Smooth muscle cell (in vitro differentiated cells): ENCODE measurements around the gene SETDB1. TPM values are rescaled to one million over a fixed set of nuclear protein-coding genes. Genes with fewer than 3 reads are reported as not detected.

ENCODE experiments used
- DNase-seq: peaks from one replicate; lab custom pipeline; 2025; ENCODE audit not compliant: unreplicated experiment; lab: John Stamatoyannopoulos, UW
- H2AFZ ChIP-seq: fragments of 200-600 bp; sonication (generic); 2 replicates; pipeline ENCODE4 v1.6.0; 2016; ENCODE audit warnings: antibody characterized with exemption, low read depth, mild to moderate bottlenecking
- H3F3A ChIP-seq: fragments of 200-600 bp; sonication (generic); 2 replicates; pipeline ENCODE4 v1.6.0; 2017; ENCODE audit warnings: antibody characterized with exemption, low read depth
- H3K27ac ChIP-seq: fragments of 200-600 bp; sonication (generic); 2 replicates; pipeline ENCODE4 v1.5.1; 2016; ENCODE audit warnings: low read depth, mild to moderate bottlenecking
- H3K27me3 ChIP-seq: fragments of 200-600 bp; sonication (generic); 2 replicates; pipeline ENCODE4 v1.6.1; 2016; ENCODE audit warnings: low read depth, mild to moderate bottlenecking
- H3K36me3 ChIP-seq: fragments of 200-600 bp; sonication (generic); 2 replicates; pipeline ENCODE4 v1.5.1; 2016; ENCODE audit warnings: low read depth
- H3K4me1 ChIP-seq: fragments of 200-600 bp; sonication (generic); 2 replicates; pipeline ENCODE4 v1.5.1; 2016; ENCODE audit warnings: low read depth
- H3K4me2 ChIP-seq: fragments of 200-600 bp; sonication (generic); 2 replicates; pipeline ENCODE4 v1.6.0; 2016; ENCODE audit warnings: mild to moderate bottlenecking
- H3K4me3 ChIP-seq: fragments of 200-600 bp; sonication (generic); 2 replicates; pipeline ENCODE4 v1.5.1; 2016; ENCODE audit warnings: mild to moderate bottlenecking
- H3K79me2 ChIP-seq: fragments of 200-600 bp; sonication (generic); 2 replicates; pipeline ENCODE4 v1.6.0; 2016; ENCODE audit warnings: low read depth, mild to moderate bottlenecking
- H3K9ac ChIP-seq: fragments of 200-600 bp; sonication (generic); 2 replicates; pipeline ENCODE4 v1.6.0; 2016; ENCODE audit warnings: low read depth
- H3K9me3 ChIP-seq: fragments of 200-600 bp; sonication (generic); replicated peaks from 2 replicates; pipeline ENCODE4 v1.5.1; 2016; ENCODE audit warnings: low read depth
- H4K20me1 ChIP-seq: fragments of 200-600 bp; sonication (generic); 2 replicates; pipeline ENCODE4 v1.6.0; 2016; ENCODE audit warnings: low read depth
- CTCF ChIP-seq: fragments of 200-600 bp; sonication (generic); IDR thresholded peaks from 2 replicates; pipeline ENCODE4 v1.5.1; 2017; ENCODE audit warnings: borderline replicate concordance, mild to moderate bottlenecking, antibody characterized with exemption; ENCODE audit not compliant: insufficient read depth, poor library complexity, severe bottlenecking
- WGBS: methylation state at CpG from one replicate; pipeline ENCODE4 v1.1.7; 2016; ENCODE audit warnings: low lambda C conversion rate; 5-methylcytosine and 5-hydroxymethylcytosine counted together
- polyA plus RNA-seq: library from polyadenylated mRNA; unstranded; fragments of >200 nt; fragmentation: Nextera tagmentation; extraction: Ambion mirVana; gene quantifications from 2 replicates; pipeline ENCODE4 v1.2.1, GENCODE V29; 2016
- total RNA-seq: library from RNA; depleted of rRNA; stranded (reverse); fragments of >200 nt; gene quantifications from 2 replicates; pipeline ENCODE4 v1.2.3, GENCODE V29; 2014

The SETDB1 gene
- total and polyA plus RNA-seq, 2 experiments from 2014 or later, result 11.3 to 19.1 TPM

- H3K4me1 ChIP-seq, result peaks cover 50% of the 10 kb centered on the region
- DNase-seq, result peak; percentile 70
Observed at GRCh38 chr1:150974580-150975478, 48.7 kb downstream of the SETDB1 start, which contains the start of gene CERS2. Gene CERS2, minus strand, starts transcription at chr1:150974835. Its CDS starts 5,745 bp downstream, at chr1:150969090.

GRCh38 chr1:150976401-150976821 lies 50.2 kb downstream of the SETDB1 start:
- H3K4me1 ChIP-seq, result peaks cover 50% of the 10 kb centered on the region
- H3K9me3 ChIP-seq, result no peaks in the 10 kb centered on the region
- H3K4me3 ChIP-seq, result no peak overlapping the region
- H3K27ac ChIP-seq, result peak overlapping the region; percentile 43
- no peak for TF ChIP-seq CTCF
- peak overlapping the region; percentile 100 for H3K4me2 ChIP-seq
- no peaks in the 10 kb centered on the region for H3K27me3 ChIP-seq
- peaks cover 31% of the 10 kb centered on the region for H3F3A ChIP-seq
- no peaks in the 10 kb centered on the region for H3K36me3 ChIP-seq
- no peak for DNase-seq
- H3K79me2 ChIP-seq, result peaks cover 27% of the 10 kb centered on the region
- H2AFZ ChIP-seq, result no peak overlapping the region
- H3K9ac ChIP-seq, result no peak overlapping the region
- WGBS, result 76% methylated on average over 9 of the region's 9 CpGs
- peaks cover 23% of the 10 kb centered on the region for H4K20me1 ChIP-seq

More at GRCh38 chr1:150974580-150975478, 48.7 kb downstream of the SETDB1 start, which contains the start of gene CERS2:
- H3K27me3 ChIP-seq, result no peaks in the 10 kb centered on the region
- peak within 1 kb of the TSS; percentile 64 for H2AFZ ChIP-seq
- H4K20me1 ChIP-seq, result peaks cover 38% of the 10 kb centered on the region
- whole genome bisulfite sequencing, result 6% methylated on average over 31 of the region's 106 CpGs
- peaks cover 32% of the 10 kb centered on the region for H3F3A ChIP-seq
- peak within 1 kb of the TSS; percentile 100 for H3K4me2 ChIP-seq
- no peaks in the 10 kb centered on the region for H3K36me3 ChIP-seq
- H3K9me3 ChIP-seq, result no peaks in the 10 kb centered on the region
- H3K9ac ChIP-seq, result peak within 1 kb of the TSS; percentile 84
- peak within 1 kb of the TSS; percentile 84 for H3K4me3 ChIP-seq
- TF ChIP-seq CTCF, result no peak
- H3K27ac ChIP-seq, result peak within 1 kb of the TSS; percentile 72
- H3K79me2 ChIP-seq, result peaks cover 43% of the 10 kb centered on the region

GRCh38 chr1:150976879-150977694 lies 50.9 kb downstream of the SETDB1 start:
- H3K9me3 ChIP-seq, result no peaks in the 10 kb centered on the region
- H3F3A ChIP-seq, result peaks cover 24% of the 10 kb centered on the region
- H3K4me1 ChIP-seq, result peaks cover 49% of the 10 kb centered on the region
- WGBS, result 18% methylated on average over 11 of the region's 11 CpGs
- H3K27ac ChIP-seq, result peak overlapping the region; percentile 61
- H4K20me1 ChIP-seq, result peaks cover 16% of the 10 kb centered on the region
- no peaks in the 10 kb centered on the region for H3K36me3 ChIP-seq
- peak; percentile 46 for DNase-seq
- no peak overlapping the region for H3K4me3 ChIP-seq
- peaks cover 20% of the 10 kb centered on the region for H3K79me2 ChIP-seq
- no peak overlapping the region for H2AFZ ChIP-seq
- TF ChIP-seq CTCF, result no peak
- H3K27me3 ChIP-seq, result no peaks in the 10 kb centered on the region
- peak overlapping the region; percentile 68 for H3K4me2 ChIP-seq
- H3K9ac ChIP-seq, result no peak overlapping the region
